ENCODE data around the gene ID2.
A peak's percentile ranks its signal among the peaks of the same experiment; 100 is the strongest.
"Not testable (repeated sequence)": the region's sequence is repeated elsewhere in the genome, so short reads cannot be mapped to it uniquely, and the experiment has no call there.

The ID2 gene

DNA sequence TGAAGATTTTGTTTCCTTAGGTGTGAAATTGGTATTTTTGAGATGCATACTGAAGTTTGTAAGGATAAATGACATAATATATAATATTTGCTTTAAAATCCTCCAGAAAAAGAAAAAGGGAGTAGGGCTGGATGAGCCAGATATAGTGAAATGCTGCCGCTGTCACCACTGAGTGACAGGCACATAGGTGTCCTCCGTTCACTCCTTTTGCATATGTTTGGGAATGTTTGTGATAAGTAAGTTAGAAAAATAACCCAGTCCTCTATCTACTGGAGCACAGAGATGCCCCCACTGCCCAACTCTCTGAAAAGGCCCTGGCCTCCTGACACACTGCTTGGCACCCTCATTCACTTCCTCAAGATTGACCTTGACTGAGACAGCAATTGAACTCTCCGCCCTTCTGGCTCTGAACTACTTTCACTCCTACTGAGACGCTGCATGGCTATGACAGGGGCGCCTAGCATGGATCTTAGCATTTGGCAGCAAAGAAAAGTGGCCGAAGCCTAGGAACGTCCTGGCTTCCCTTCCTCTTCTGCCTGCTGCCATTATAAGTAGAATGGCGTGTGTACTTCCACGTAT, 10.1 kb downstream of the ID2 start:
- no peak for DNase-seq

DNA sequence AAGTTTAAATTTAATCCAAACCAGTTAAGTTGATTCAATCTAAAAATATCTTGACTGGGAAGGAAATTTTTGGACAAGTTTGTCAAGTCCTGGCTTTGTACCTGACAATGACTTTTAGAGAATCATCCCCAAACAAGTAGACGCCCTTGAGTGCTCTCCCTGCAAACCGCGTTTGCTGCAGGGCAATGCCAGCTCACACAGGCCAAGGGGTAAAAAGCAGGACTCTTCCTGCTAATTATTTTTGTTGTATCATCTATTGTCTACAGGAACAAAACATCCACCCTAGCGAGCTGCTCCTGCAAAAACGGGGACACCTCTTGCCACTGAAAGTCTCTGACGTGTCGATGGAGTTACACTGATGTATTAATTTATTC, 10.9 kb downstream of the ID2 start:
- no peak for DNase-seq

DNA sequence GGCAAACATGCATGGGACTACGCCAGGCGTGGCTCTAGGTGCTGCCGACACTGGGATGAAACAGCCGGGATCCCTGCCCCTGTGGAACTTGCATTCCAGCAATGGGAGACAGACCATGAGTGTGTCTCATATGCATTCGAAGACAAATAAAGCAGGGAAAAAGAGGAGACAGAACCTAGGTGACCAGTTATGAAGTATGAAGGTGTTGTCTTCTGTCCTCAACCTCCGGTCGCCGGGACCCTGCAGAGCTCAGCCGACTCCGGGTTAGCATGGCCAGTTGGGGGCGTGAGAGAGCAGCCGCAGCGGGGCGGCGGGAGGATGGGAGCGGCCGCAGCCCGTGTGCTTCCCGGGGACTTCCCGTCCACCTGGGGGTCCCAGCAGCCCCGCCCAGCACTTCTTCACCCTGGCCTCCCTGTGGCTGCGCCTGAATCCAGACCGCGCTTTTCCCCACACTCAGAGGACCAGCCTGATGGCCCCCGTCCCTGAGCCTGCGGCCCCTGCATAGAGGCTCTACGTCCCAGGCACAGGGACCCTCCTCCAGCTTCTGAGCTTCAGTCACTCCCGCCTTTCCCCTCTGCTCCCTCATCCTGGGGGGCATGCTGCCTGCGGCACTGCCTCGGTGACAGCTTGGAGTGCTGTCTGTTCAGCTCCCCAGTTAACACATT, 11.4 kb downstream of the ID2 start:
- DNase-seq: peak; percentile 4

DNA sequence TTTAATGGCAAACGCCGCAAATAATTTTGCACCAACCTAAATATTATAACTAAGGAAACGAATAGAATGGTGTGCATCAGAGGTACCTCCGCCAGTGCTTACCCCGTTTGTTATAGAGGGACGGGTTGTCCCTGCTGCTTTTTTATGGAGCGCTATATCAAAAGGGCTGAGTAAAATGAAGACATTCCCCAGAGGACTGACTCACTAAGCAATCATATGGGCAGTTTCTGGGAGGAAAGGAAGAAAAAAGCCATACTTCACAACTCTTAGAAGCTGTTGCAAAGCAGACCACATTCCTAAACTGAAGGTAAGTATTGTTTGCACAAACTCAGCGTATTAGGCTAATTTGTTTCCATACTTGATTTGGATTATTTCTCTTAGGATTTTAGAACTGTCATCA, 12.9 kb downstream of the ID2 start:
- DNase-seq: no peak

DNA sequence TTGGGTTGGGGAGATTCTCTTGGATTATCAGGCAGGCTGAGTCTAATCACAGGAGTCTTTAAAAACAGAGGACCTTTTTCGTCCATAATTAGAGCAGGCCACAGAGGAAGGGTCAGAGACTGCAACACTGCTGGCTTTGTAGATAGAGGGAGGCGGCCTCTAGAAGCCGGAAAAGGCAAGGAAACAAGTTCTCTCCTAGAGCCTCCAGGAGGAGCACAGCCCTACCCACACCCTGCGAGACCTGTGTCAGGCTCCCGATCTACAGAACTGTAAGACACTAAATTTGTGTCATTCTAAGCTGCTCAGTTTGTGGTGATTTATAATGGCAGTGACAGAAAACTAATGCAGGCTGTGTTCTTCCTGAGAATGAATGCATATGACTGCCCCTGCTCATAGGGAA, 15.3 kb downstream of the ID2 start:
- no peak for DNase-seq

DNA sequence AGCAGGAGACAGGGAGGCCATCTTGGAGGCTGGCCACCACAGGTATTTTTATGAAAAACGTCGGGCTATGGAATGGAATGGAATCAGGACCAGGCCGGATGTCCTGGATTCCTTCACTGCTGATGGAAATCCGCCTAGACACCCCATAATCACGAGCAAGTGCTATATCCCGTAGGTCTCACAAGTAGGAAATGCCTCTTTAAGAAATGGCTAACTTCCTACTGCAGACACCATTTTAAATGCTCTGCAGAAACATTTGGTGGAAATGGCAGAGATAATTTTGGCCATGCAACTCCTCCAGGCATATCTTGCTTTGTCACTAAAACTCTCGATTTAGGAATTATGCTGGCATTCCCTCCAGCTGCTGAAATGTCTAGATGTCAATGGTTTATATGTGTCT, 18.0 kb downstream of the ID2 start:
- DNase-seq: no peak

DNA sequence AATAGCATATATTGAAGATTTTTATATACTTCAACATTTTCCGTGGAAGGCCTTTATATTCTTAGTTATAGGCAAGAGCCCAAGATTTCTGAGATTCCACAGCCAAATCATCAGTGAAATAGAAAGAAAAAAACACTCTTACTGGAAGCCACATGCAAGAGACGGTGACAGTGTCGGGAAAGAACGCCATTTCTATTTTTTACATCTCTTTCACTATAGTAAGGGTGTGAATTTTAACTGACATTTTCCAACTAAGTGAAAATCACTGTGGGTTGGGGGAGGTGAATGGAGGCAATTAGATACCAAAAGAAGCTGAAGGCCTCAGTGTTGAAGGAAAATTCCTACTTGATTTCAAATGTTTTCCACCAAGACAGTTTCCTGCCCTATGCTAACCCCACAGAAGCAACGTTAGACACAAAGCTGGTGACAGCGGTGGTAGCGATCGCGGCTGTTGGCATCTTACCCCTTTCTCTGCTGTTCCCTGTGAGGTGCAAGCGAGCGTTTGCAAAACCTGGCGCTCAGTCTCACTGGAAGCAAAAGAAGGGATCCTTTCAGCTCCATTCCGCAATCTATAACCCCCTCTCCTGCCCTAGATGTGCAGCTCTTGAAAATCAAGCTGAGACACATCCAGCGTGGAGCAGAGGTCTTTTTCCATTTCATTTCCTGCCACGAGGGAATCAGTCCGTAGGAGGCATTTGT, 20.0 kb downstream of the ID2 start:
- no peak for DNase-seq

DNA sequence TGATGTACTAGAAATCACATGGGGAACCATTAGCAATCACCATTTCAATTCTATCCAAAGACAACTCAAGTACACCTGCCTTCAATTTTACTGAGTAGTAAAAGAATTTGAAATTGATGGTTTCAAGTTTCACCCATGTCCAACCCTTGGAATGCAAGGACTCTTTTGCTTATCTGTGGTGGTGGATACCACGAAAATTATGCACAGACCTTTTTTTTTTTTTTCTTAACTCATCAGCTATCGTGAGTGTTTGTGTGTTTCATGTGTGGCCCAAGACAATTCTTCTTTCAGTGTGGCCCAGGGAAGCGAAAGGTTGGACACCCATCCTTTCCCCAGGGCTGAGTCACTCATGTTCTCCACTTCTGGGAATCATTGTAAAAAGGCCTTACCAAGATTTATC, 23.1 kb downstream of the ID2 start:
- no peak for DNase-seq

DNA sequence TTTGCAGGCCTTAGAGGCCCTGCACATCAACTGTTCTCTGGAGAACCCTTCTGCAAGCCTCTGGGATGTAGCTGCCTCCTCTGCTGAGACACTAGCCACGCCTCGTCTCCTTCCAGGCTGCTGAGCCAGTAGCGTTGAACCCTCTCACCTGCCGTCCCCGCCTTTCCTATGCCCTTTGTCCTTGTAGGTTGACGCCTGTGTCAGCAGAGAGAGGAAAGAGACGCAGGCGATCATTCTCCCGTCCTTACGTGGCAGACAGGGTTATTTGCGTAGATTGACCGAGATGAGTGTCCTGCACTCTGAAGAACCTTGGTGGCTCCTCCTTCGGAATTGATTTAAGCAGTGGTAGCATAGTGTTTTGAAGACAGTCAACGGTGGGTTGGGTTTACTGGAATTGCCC, 27.8 kb downstream of the ID2 start:
- DNase-seq: no peak

DNA sequence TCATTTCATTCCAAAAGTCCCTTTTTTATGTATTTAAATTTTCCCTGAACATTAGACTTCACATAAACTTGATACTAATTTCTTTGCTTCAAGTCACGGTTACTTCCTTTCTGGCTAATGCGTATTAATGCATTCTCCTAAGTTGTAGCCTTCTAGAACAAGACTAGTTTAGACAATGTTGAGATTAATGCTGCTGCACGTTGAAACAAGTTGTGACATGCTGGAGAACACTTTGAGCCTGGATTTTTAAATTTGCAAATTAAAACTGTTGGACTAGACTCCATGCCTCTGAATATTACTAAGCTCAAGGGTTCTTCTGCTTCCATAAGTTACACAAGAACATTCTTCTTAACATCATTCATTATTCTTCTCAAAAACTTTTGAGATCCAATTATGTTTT, 29.1 kb downstream of the ID2 start:
- DNase-seq: no peak

DNA sequence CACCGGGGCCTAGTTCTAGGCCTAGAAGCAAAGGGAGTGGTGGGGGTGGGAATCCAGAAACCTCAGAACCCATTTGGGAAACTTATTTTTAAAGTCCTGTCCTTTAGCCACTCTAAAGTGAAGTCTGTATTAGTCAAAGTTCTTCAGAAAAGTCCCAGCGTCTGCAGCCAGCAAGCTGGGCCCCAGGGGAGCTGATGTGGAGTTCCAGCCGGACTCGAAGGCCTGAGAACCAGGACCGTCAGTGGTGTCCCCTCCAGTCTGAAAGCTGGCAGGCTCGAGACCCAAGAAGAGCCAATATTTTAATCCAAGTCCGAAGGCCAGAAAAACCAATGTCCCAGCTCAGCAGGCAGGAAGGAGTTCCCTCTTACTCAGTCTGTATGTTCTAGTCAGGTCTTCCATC, 32.4 kb downstream of the ID2 start:
- no peak for DNase-seq

DNA sequence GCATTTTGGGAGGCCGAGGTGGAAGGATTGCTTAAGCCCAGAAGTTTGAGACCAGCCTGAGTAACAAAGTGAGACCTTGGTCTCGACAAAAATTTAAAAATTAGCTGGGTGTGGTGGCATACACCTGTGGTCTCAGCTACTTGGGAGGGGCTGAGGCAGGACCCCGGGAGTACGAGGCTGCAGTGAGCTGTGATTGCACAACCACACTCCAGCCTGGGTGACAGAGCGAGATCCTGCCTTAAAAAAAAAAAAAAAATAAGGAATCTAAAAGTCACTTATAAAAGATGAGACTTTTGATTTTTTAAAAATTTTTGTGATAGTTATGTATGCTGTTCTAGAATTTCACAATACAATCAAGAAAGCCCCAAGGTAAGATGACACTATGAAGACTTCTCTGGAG, 33.1 kb downstream of the ID2 start:
- DNase-seq: no peak

DNA sequence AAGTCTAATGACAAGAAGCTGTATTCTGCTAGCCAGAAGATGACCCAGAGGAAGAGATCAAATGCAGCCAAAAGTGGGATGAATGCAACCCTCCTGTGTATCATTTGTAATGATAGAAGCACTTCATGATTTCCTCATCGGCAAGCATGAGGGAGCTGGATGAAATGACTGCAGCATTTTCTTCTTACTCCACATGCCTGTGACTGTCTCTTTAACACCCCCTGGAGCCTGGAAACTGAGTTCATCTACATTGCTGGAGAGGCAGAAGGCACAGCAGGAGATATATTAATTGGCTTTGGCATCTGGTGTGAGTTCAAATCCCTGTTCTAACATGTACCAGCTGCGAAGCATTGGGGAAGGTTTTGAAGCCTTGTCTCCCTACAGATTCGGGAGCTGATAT, 37.7 kb downstream of the ID2 start:
- DNase-seq: no peak

DNA sequence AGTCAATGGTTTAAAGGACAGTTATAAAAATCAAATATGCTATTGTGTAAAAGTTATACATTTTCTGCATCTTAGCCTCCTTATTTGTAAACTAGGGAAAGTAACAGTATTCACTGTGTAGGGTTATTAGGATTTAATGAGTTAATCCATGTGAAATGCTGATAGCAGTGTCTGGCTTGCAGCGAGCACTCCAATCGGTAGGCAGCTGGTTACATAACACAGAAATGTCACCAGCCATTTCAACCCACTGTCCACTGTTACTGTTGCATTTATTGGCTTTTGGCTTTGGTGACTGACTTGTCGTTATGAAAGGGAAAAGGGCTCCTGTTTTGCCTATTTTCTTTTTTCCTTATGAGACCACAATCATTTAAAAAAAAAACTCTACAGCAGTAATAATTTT, 38.9 kb downstream of the ID2 start:
- no peak for DNase-seq

DNA sequence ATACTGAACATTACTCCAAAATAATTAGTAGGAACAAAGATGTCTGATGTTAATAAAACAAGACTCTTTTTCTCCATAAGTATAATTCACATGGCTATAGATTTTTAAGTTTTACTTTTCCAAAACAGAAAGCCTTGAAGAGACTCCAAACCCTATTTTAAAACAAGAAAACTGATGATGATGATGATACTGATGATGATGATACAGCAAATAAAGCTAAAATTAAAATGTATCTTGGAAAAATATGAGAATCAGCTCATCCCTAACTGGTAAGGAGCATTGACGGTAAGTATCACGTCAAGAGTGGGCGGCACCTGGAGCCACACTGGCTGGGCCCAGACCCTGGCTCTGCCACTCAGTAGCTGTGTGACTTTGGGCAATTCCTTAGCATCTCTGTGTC, 39.6 kb downstream of the ID2 start:
- no peak for DNase-seq

DNA sequence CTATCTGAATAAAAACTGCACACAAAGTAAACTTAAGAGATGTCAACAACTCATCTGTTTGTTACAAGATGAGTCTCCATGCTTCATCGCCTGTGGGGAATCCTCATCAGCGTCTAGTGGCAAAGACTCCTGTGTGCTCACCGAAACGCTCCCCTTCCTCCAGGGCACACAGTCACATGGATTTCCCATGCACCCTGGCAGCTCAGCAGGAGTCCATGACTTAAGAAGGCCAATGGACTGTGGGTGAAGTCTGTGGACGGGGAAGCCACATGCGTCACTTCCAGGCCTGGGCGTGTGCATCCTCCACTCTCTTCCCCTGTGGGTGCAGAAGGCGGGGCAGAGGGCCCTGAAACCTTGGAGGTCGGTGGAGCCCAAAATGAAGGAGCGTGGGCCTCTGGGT, 41.1 kb downstream of the ID2 start:
- DNase-seq: no peak

DNA sequence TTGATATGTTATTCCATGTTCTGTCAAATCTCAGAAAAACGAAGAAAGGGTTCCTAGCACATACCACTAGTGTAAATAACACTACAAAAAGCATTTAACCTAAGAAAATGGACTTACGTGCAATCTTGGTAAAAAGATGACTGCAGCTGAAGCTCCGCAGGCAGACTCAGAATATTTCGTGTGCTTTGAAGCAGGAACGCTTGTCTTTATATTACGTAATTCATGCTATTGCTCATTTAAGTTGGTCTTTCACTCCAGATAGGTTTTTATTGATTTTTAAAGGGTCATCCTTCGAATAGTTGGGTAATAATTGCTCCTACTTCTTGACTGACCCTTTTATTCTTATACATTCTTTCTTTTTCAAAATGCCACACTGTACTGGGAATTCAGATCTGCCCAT, 44.0 kb downstream of the ID2 start:
- DNase-seq: no peak

DNA sequence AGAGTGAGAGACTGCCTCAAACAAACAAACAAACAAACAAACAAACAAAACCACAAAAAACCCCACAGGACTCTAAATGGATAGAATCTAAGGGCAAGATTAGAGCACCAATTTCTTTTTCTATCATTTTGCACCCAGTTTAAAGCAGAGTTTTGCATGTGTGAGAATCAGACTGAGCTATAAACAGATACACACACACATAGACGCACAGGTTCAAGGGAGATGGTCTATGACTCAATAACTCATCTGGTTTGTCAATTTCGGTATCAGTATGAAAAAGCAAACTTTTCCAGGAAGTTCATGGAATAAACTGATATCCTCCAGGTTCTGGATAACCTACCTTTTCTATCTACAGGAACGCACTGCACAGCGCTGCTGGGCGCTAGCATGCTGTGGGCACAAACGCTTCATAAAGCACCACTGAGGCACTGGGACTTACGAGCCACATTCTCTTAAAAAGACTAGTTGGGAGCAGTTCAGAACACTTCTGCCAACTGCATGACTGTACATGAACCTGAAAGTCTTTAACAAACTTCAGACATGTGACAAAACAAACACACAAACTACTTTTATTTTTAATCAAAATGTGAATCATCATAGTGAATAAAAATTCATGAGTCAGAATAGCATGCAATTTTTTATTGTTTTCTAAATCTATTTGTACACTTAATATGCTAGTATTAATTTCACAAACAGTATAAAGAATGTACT, 46.6 kb downstream of the ID2 start:
- DNase-seq: no peak

DNA sequence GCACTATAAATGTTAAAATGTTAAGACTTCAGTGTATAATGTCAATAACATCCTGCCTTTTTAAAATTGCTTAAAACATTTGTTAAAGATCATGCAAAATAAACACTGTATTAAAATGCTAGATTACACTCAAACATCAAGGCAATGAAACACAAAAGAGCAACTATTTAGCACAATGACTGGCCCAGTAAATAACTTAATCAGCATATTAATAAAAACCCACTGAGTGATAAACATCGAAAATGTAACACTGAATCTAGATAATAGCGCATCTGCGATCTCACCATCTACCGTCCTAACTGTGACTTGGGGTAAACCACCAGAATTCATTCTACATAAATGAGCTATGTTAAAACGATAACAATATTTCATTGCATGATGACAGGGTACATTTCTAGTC, 47.2 kb downstream of the ID2 start:
- not testable (repeated sequence) for DNase-seq

DNA sequence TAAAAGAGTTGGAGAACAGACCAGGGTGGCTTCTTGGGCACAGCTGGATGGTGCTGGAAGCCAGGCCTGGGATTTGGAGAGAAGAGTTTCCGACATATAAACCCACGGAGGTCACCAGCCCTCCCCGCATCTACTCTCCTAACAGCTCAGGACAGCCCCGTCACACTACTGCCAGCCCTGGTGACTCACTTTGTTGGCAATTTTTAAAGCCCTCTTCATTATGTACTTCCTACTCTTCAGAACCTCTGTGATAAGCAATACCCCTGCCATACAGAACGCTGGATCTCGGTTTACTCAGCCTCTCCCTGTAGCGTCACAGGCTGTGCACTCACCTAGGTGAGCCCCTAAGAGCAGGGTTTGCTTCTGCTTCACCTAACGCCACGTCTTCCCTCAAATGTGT, 48.1 kb downstream of the ID2 start:
- DNase-seq: no peak

DNA sequence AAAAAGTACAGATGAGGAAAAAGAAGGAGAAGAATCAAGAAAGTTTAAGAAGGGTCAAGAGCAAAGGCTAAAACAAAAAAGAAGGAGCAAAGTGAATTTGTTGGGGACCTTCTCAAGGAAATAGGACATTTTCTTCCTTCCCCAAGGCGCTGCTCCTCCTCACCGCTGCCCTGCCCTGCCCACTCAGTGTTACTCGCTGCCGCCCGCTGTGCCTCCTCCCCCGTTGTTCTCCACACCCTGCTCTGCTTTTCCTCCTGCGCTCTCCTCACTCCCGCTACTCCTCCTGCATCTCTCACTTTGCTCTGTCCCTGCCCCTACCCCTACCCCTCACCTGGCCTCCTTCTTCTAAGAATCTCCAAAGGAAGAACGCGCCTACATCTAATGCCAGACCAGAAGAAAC, 50.7 kb downstream of the ID2 start:
- no peak for DNase-seq
